GM23338 (cell line): ENCODE measurements around the gene LSP1. TPM values are rescaled to one million over a fixed set of nuclear protein-coding genes. Genes with fewer than 3 reads are reported as not detected.

Experiments
- ATAC-seq: fragments of 200-7000 bp; cut with Tn5 transposase; 3 replicates; pipeline ENCODE4 v1.9.1; 2020
- DNase-seq: peaks from one replicate; pipeline ENCODE4 v3.0.0-alpha.2; 2015; ENCODE audit warnings: low spot score
- H2AFZ ChIP-seq: fragments of 200-600 bp; sonication (generic); 2 replicates; pipeline ENCODE4 v1.8.0; 2016; ENCODE audit warnings: antibody characterized with exemption, mild to moderate bottlenecking, moderate library complexity
- H3F3A ChIP-seq: fragments of 200-600 bp; sonication (generic); replicated peaks from 2 replicates; pipeline ENCODE4 v1.8.0; 2017; ENCODE audit warnings: antibody characterized with exemption, mixed run types, low read depth
- H3K27ac ChIP-seq: fragments of 200-600 bp; sonication (generic); 2 replicates; pipeline ENCODE4 v1.6.1; 2016; ENCODE audit warnings: low read depth
- H3K27me3 ChIP-seq: fragments of 200-600 bp; sonication (generic); 2 replicates; pipeline ENCODE4 v1.8.0; 2016; ENCODE audit warnings: mild to moderate bottlenecking, mixed run types, moderate library complexity; ENCODE audit not compliant: insufficient read depth
- H3K36me3 ChIP-seq: fragments of 200-600 bp; sonication (generic); 2 replicates; pipeline ENCODE4 v1.8.0; 2016; ENCODE audit warnings: mild to moderate bottlenecking; ENCODE audit not compliant: insufficient read depth
- H3K4me1 ChIP-seq: fragments of 200-600 bp; sonication (generic); 2 replicates; pipeline ENCODE4 v1.8.0; 2016; ENCODE audit warnings: mild to moderate bottlenecking, moderate library complexity; ENCODE audit not compliant: insufficient read depth
- H3K4me2 ChIP-seq: fragments of 200-600 bp; sonication (generic); 2 replicates; pipeline ENCODE4 v1.7.1; 2017; ENCODE audit warnings: mixed run types
- H3K4me3 ChIP-seq: fragments of 200-600 bp; sonication (generic); 2 replicates; pipeline ENCODE4 v1.6.1; 2016; ENCODE audit warnings: mixed run types
- H3K79me2 ChIP-seq: fragments of 200-600 bp; sonication (generic); replicated peaks from 2 replicates; pipeline ENCODE4 v1.8.0; 2017; ENCODE audit warnings: mild to moderate bottlenecking; ENCODE audit not compliant: insufficient read depth
- H3K9me2 ChIP-seq: fragments of 200-600 bp; sonication (generic); 2 replicates; pipeline ENCODE4 v1.8.0; 2017; ENCODE audit not compliant: insufficient read depth
- H4K20me1 ChIP-seq: fragments of 200-600 bp; sonication (generic); replicated peaks from 2 replicates; pipeline ENCODE4 v1.8.0; 2017; ENCODE audit warnings: mild to moderate bottlenecking; ENCODE audit not compliant: insufficient read depth
- H3K27ac Mint-ChIP-seq: 2 replicates; pipeline ENCODE4 v1.8.0; 2020; ENCODE audit warnings: inconsistent platforms, mild to moderate bottlenecking, moderate library complexity, mixed read lengths
- H3K27me3 Mint-ChIP-seq: 3 replicates; pipeline ENCODE4 v1.8.0; 2022; ENCODE audit warnings: low read depth, mild to moderate bottlenecking, moderate library complexity, mixed read lengths, inconsistent platforms; ENCODE audit not compliant: insufficient read depth, poor library complexity
- H3K36me3 Mint-ChIP-seq: 3 replicates; pipeline ENCODE4 v1.8.0; 2021; ENCODE audit warnings: low read depth, mild to moderate bottlenecking, inconsistent platforms, moderate library complexity, mixed read lengths
- H3K4me1 Mint-ChIP-seq: 3 replicates; pipeline ENCODE4 v1.8.0; 2020; ENCODE audit warnings: mild to moderate bottlenecking, inconsistent platforms, mixed read lengths
- H3K4me3 Mint-ChIP-seq: 3 replicates; pipeline ENCODE4 v1.8.0; 2021; ENCODE audit warnings: moderate library complexity, mild to moderate bottlenecking, inconsistent platforms, mixed read lengths
- H3K9me3 Mint-ChIP-seq: 3 replicates; pipeline ENCODE4 v1.8.0; 2020; ENCODE audit warnings: moderate library complexity, mild to moderate bottlenecking, inconsistent platforms, mixed read lengths
- CREB1 ChIP-seq: fragments of 250-450 bp; sonication (Bioruptor Pico); IDR thresholded peaks from 2 replicates; pipeline ENCODE4 v1.5.0; 2020; ENCODE audit warnings: low read depth, mild to moderate bottlenecking, moderate library complexity
- CTCF ChIP-seq, 2 experiments: fragments of 200-600 bp in 1 of 2; sonication (generic) in 1 of 2; conservative IDR thresholded peaks; 2 replicates each; pipeline versions ENCODE4 v1.5.1 to v1.6.1; 2016 to 2017; ENCODE audit warnings: antibody characterized with exemption in 2 of 2, low read depth in 2 of 2, mild to moderate bottlenecking in 2 of 2, moderate library complexity in 1 of 2
- EZH2 ChIP-seq: fragments of 200-600 bp; sonication (generic); IDR thresholded peaks from one replicate; pipeline ENCODE4 v1.8.0; 2017; ENCODE audit warnings: antibody characterized with exemption, mild to moderate bottlenecking, low read depth; ENCODE audit not compliant: unreplicated experiment
- EZH2phosphoT487 ChIP-seq: fragments of 200-600 bp; sonication (generic); IDR thresholded peaks from one replicate; pipeline ENCODE4 v1.8.1; 2018; ENCODE audit warnings: antibody characterized with exemption; ENCODE audit not compliant: unreplicated experiment
- JUNB ChIP-seq: IDR thresholded peaks from one replicate; pipeline ENCODE4 v1.6.1; 2016; ENCODE audit warnings: antibody characterized with exemption; ENCODE audit not compliant: unreplicated experiment
- NANOG ChIP-seq: IDR thresholded peaks from 2 replicates; pipeline ENCODE4 v1.6.1; 2016; ENCODE audit warnings: antibody characterized with exemption, borderline replicate concordance
- POLR2AphosphoS5 ChIP-seq: IDR thresholded peaks from 2 replicates; pipeline ENCODE4 v1.6.1; 2016; ENCODE audit warnings: antibody characterized with exemption, low read depth
- STAT1 ChIP-seq: IDR thresholded peaks from one replicate; pipeline ENCODE4 v1.6.1; 2016; ENCODE audit warnings: antibody characterized with exemption; ENCODE audit not compliant: unreplicated experiment
- ZNF114 ChIP-seq: fragments of 250-450 bp; sonication (Bioruptor Pico); IDR thresholded peaks from 2 replicates; pipeline ENCODE4 v1.5.0; 2020; ENCODE audit warnings: mild to moderate bottlenecking, moderate library complexity
- ZNF331 ChIP-seq: fragments of 250-450 bp; sonication (Bioruptor Pico); IDR thresholded peaks from 2 replicates; pipeline ENCODE4 v1.5.0; 2020; ENCODE audit warnings: low read depth, mild to moderate bottlenecking, moderate library complexity
- ZNF462 ChIP-seq: fragments of 250-450 bp; sonication (Bioruptor Pico); IDR thresholded peaks from 2 replicates; pipeline ENCODE4 v1.5.0; 2020; ENCODE audit warnings: mild to moderate bottlenecking, moderate library complexity
- polyA plus RNA-seq: library from polyadenylated mRNA; unstranded; fragments of >200 nt; fragmentation: Nextera tagmentation; extraction: Ambion mirVana; gene quantifications from 2 replicates; pipeline ENCODE4 v1.2.1, GENCODE V29; 2016
- total RNA-seq: library from RNA; depleted of rRNA; stranded (reverse); fragments of >200 nt; shearing (Covaris generic); gene quantifications from 2 replicates; pipeline ENCODE4 v1.2.3, GENCODE V29; 2014
- TF ChIP-seq, protein P1 (sequence below): IDR thresholded peaks from one replicate; pipeline ENCODE4 v1.6.1; 2018; ENCODE audit warnings: antibody characterized with exemption; ENCODE audit not compliant: unreplicated experiment
- TF ChIP-seq, protein P2 (sequence below): IDR thresholded peaks from 2 replicates; pipeline ENCODE4 v1.6.1; 2016; ENCODE audit warnings: antibody characterized with exemption

LSP1 gene
- total and polyA plus RNA-seq, 2 experiments from 2014 or later = 0.84 TPM; not detected in 1

GRCh38 chr11:1868056-1868635 lies 15.3 kb downstream of the LSP1 start:
- Mint-ChIP-seq H3K36me3 (no peaks in the 10 kb centered on the region), H3K27me3 (peaks cover 6% of the 10 kb centered on the region), H3K9me3 (no peaks in the 10 kb centered on the region), H3K4me1 (peaks cover 2% of the 10 kb centered on the region; the same call in 1 of the 3 replicates), H3K27ac (no peak overlapping the region), H3K4me3 (no peak overlapping the region)
- Histone ChIP-seq H3K4me1 (no peaks in the 10 kb centered on the region), H3K36me3 (no peaks in the 10 kb centered on the region), H3K4me3 (no peak overlapping the region), H3K27me3 (no peaks in the 10 kb centered on the region), H3K4me2 (no peak overlapping the region), H3K27ac (no peak overlapping the region), H2AFZ (no peak overlapping the region), H3K9me2 (no peaks in the 10 kb centered on the region), H4K20me1 (no peaks in the 10 kb centered on the region), H3F3A (no peaks in the 10 kb centered on the region), H3K79me2 (no peaks in the 10 kb centered on the region)
- DNase-seq (no peak), ATAC-seq (no peak)
- no peak for TF ChIP-seq EZH2
- no peak for TF ChIP-seq ZNF331
- no peak for TF ChIP-seq POLR2AphosphoS5
- no peak for TF ChIP-seq CREB1
- TF ChIP-seq JUNB = no peak
- no peak for TF ChIP-seq EZH2phosphoT487
- TF ChIP-seq STAT1 = no peak
- no peak for TF ChIP-seq ZNF114 (CRISPR knock-in tag)
- TF ChIP-seq NANOG = no peak
- TF ChIP-seq, protein P1, sequence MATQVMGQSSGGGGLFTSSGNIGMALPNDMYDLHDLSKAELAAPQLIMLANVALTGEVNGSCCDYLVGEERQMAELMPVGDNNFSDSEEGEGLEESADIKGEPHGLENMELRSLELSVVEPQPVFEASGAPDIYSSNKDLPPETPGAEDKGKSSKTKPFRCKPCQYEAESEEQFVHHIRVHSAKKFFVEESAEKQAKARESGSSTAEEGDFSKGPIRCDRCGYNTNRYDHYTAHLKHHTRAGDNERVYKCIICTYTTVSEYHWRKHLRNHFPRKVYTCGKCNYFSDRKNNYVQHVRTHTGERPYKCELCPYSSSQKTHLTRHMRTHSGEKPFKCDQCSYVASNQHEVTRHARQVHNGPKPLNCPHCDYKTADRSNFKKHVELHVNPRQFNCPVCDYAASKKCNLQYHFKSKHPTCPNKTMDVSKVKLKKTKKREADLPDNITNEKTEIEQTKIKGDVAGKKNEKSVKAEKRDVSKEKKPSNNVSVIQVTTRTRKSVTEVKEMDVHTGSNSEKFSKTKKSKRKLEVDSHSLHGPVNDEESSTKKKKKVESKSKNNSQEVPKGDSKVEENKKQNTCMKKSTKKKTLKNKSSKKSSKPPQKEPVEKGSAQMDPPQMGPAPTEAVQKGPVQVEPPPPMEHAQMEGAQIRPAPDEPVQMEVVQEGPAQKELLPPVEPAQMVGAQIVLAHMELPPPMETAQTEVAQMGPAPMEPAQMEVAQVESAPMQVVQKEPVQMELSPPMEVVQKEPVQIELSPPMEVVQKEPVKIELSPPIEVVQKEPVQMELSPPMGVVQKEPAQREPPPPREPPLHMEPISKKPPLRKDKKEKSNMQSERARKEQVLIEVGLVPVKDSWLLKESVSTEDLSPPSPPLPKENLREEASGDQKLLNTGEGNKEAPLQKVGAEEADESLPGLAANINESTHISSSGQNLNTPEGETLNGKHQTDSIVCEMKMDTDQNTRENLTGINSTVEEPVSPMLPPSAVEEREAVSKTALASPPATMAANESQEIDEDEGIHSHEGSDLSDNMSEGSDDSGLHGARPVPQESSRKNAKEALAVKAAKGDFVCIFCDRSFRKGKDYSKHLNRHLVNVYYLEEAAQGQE = no peak
- TF ChIP-seq, protein P2, sequence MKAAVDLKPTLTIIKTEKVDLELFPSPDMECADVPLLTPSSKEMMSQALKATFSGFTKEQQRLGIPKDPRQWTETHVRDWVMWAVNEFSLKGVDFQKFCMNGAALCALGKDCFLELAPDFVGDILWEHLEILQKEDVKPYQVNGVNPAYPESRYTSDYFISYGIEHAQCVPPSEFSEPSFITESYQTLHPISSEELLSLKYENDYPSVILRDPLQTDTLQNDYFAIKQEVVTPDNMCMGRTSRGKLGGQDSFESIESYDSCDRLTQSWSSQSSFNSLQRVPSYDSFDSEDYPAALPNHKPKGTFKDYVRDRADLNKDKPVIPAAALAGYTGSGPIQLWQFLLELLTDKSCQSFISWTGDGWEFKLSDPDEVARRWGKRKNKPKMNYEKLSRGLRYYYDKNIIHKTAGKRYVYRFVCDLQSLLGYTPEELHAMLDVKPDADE = no peak
- no peak for TF ChIP-seq CTCF (conservative IDR thresholded peaks at IDR 0.05; ENCODE audit: low read depth in 2 of 2)
- TF ChIP-seq ZNF462 (CRISPR knock-in tag) = no peak
